Bone marrow (tissue), 2 donors: ENCODE data around the gene AMER3.
"Not testable (repeated sequence)": the region's sequence is repeated elsewhere in the genome, so short reads cannot be mapped to it uniquely, and the experiment has no call there.

Experiments
- DNase-seq, 2 donors: peaks; one replicate each; lab custom pipeline; 2025; lab: John Stamatoyannopoulos, UW

AMER3 gene

DNA sequence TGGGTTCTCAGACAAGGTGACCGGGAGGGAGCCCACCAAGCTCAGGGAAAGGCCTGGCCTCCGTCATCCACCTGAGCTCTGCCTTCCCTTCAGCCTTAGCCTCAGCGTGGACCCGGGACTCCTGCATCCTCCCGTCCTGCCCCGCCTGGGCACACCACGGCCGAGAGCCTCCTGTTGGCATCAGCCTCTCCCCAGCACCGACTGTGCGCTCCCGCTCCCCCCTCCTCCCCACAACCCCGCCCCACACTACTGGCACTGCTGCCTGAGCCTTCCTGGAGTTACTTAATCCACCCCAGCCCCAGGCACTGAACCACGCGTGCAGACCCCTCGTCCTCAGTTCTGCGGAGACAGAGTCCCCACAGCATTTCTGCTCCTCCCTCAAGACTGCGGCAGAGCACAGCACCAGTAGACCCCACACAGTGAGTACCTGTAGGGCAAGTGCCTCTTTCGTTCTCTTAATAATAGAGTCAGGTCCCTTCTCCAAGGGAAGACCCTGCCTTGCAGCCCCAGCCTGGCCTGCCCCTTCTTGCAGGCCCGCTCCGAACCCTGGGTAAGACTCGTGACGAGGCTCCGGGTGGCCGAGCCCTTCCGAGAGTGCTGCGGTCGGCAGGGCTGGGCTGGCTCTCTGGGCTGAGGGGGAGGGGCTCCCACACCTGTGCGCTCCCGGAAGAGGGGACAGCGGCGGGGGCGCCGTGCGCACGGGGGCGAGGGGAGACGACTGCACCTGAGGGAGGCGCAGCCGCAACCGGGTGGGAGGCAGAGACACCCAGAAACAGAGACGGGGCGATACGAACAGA, at the start of gene AMER3:
Gene AMER3 (plus strand): TSS at position 285 of the 797 bp plus-strand sequence. CDS start 6,533 bp downstream, outside the sequence.
- DNase-seq, result no peak

- DNase-seq, result not testable (repeated sequence)
Observed at GRCh38 chr2:130714795-130715194, 40.5 kb upstream of the AMER3 start.

GRCh38 chr2:130720036-130720435, 35.3 kb upstream of the AMER3 start:
- no peak for DNase-seq

GRCh38 chr2:130720528-130720927, 34.8 kb upstream of the AMER3 start:
- DNase-seq, result no peak

DNA sequence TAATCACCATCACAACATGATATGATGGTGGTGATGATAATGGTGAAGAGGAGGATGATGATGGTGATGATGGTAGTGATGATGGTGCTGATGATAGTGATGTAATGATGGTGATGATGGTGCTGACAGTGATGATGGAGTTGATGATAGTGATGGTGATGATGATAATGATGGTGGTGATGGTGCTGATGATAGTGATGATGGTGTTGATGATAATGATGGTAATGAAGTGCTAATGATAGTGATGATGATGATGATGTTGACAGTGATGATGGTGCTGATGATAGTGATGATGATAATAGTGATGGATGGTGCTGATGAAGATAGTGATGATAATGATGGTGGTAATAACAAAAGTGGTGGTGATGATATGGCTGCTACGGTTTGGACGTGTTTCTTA, 30.9 kb upstream of the AMER3 start:
- no peak for DNase-seq

GRCh38 chr2:130726614-130727180, 28.6 kb upstream of the AMER3 start:
- no peak for DNase-seq

DNA sequence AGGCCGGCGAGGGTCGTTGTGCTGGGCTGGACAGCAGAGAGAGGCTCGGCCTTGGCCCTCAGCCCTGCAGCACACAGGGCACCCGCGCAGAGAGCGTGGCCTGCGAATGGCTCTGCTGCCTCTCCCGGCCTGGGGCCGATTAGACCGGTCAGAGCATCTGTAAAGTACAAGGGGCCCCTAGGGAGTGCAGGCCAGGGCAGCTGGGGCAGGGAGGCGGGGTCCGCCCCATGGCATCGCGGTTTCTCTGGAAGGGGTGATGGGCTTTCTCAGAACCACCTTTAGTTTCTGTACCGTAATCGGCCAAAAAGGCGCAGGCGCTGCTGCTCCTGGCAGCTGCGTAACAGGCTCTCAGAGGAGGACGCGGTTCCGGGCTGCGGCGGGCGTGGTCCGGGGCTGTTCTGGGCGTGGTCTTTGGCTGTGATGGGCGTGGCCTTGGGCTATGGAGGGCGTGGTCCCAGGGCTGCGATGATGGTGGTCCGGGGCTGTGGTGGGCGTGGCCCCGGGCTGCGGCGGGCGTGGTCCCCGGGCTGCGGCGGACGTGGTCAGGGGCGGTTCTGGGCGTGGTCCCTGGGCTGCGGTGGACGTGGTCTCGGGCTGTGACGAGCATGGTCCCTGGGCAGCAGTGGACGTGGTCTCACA, 27.9 kb upstream of the AMER3 start:
- DNase-seq, result peak in 1 of 2 donors; percentile 41

GRCh38 chr2:130728007-130728454, 27.3 kb upstream of the AMER3 start:
- DNase-seq, result no peak

GRCh38 chr2:130728549-130729316, 26.6 kb upstream of the AMER3 start, which contains the start of gene GPR148:
GPR148 (plus strand) TSS chr2:130729070; CDS start chr2:130729152, 82 bp downstream.
- no peak for DNase-seq

GRCh38 chr2:130729322-130730299, 25.7 kb upstream of the AMER3 start:
- no peak for DNase-seq

DNA sequence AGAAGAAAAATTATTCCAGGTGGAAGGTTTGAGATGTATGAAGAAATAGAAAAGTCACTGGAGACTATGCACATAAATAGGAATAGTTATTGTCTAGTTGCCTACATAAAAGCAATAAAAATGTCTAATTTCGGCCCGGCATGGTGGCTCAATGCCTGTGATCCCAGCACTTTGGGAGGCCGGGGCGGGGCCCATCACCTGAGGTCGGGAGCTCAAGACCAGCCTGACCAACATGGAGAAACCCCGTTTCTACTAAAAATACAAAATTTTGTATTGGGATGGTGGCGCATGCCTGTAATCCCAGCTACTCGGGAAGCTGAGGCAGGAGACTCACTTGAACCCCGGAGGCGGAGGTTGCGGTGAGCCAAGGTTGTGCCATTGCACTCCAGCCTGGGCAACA, 23.1 kb upstream of the AMER3 start:
- not testable (repeated sequence) for DNase-seq

DNA sequence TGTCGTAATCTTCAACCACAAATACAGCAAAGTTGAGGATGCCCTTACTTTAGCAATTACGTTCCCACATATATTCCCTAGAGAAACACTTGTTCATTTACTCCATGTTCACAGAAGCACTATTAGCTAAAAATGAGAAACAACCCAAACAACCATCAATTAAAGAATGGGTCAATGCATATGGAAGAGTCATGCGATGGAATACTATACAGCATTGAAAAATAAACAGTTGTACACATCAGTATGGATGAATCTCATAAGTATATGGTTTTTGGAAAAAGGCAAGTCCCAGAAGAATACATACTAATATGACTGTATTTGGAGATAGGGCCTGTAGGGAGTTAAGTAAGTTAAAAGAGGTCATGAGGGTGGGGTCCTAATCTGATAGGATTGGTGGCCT, 20.1 kb upstream of the AMER3 start:
- no peak for DNase-seq

DNA sequence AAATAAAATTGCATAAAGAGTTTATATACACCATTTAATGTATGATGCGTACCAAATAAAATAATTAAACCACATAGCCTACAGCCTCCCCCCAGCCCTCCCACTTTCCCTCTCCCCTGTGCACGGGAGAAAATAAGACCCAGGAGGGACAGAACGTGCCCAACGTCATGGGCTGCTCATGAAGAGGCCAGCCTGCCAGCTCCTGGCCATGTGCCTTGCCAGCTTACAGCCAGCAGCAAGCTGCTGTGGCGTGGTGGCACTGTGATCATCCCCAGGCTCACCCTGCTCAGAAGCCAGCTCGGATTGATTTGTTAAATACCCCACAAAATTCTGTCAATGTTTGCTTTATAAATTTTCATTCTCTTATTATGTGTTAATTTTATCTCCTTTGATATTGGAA, 18.9 kb upstream of the AMER3 start:
- no peak for DNase-seq

GRCh38 chr2:130737592-130737991, 17.7 kb upstream of the AMER3 start:
- no peak for DNase-seq

GRCh38 chr2:130740671-130741070, 14.7 kb upstream of the AMER3 start:
- no peak for DNase-seq

GRCh38 chr2:130743278-130743677, 12.1 kb upstream of the AMER3 start:
- DNase-seq, result no peak

DNA sequence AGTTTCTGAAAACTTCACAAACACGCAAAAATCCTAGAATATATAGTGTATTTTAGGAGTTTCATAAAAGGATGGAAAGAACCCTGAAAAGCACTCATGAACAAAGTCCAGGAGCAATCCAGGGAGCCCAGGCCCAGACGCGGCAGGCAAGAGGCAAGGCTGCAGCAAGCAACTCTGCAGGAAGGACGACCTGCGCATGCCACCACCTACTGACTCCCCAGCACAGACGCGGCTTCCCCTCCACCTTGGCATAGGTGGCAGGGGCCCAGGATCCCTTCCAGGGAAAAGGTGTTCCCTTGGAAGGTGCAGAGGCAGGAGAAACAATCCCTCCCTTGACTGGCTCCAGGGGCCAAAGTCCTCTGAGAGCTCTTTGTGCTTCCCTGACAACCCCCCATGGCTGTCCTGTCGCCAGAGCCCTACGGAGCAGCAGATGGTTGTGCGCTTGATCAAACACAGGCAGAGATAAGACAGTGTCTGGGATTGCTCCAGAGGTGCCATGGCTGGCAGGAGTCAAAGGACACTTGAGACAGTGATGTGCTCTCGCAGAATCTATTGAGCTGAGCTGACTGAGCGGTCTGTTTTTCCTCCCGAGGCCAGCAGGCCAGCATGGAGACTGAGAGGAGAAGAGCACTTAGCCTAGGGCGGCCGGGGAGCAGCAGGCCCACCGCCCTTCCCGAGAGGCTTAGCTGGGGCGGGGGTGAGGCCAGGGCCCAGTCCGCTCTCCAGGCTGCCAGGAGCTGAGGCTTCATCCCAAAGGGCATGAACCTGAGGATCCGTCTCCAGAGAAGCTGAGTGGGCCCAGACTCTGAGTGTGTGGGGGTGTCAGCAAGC, 10.8 kb upstream of the AMER3 start:
- DNase-seq, result no peak

- no peak for DNase-seq
Observed at GRCh38 chr2:130749078-130749477, 6.3 kb upstream of the AMER3 start.

GRCh38 chr2:130749641-130750040, 5.7 kb upstream of the AMER3 start:
- DNase-seq, result no peak

DNA sequence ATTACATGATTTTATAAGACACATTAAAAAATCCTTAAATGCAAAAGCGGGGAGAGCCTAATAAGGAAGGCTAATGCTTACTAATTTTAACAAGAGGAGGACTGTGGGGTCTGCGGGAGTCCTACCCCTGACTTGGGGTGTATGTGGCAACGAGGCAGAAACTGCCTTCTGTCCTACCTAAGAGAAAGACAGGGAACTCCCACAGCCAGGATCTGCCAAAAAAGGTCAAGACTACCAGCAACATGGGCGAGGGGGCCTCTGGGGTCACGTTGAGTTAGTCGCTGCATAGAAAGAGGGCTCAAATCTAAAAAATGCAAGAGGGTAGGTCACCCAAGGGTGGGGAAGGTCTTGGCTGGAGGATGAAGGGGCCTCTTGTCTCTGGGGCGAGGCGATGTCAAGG, 529 bp upstream of the AMER3 start:
- no peak for DNase-seq
